Fibroblast of skin of right quadriceps (primary cell): ENCODE data around the gene SLC39A3.

Experiments used
- DNase-seq: peaks from one replicate; pipeline ENCODE4 v3.0.0-alpha.2; 2013

SLC39A3 gene

GRCh38 chr19:2739602-2740313, at the start of gene SLC39A3:
SLC39A3 (minus strand) TSS chr19:2740017; CDS start chr19:2737257, 2,760 bp downstream.
- peak; percentile 99 for DNase-seq

- DNase-seq, result no peak
Measured at GRCh38 chr19:2788237-2788636, 48.4 kb upstream of the SLC39A3 start.

- no peak for DNase-seq
Measured at GRCh38 chr19:2787115-2787514, 47.3 kb upstream of the SLC39A3 start.

GRCh38 chr19:2785244-2785997, 45.6 kb upstream of the SLC39A3 start, which contains the start of gene THOP1:
THOP1 (plus strand) TSS chr19:2785503; CDS start chr19:2785663, 160 bp downstream.
- DNase-seq, result peak; percentile 99

- DNase-seq, result no peak
Measured at GRCh38 chr19:2783781-2784145, 43.9 kb upstream of the SLC39A3 start.

- peak; percentile 98 for DNase-seq
Measured at GRCh38 chr19:2782936-2783780, 43.3 kb upstream of the SLC39A3 start, which contains the start of gene SGTA. SGTA (minus strand) TSS chr19:2783273; CDS start chr19:2769068, 14,205 bp downstream.

- DNase-seq, result no peak
Measured at GRCh38 chr19:2782329-2782935, 42.6 kb upstream of the SLC39A3 start.

GRCh38 chr19:2780284-2780683, 40.5 kb upstream of the SLC39A3 start:
- DNase-seq, result no peak

GRCh38 chr19:2779121-2779740, 39.4 kb upstream of the SLC39A3 start:
- no peak for DNase-seq

- no peak for DNase-seq
Measured at GRCh38 chr19:2777952-2778683, 38.3 kb upstream of the SLC39A3 start.

GRCh38 chr19:2775556-2776430, 36.0 kb upstream of the SLC39A3 start:
- DNase-seq, result no peak

- DNase-seq, result no peak
Measured at GRCh38 chr19:2774953-2775555, 35.2 kb upstream of the SLC39A3 start.

- no peak for DNase-seq
Measured at GRCh38 chr19:2774083-2774679, 34.4 kb upstream of the SLC39A3 start.

- DNase-seq, result no peak
Measured at GRCh38 chr19:2771786-2772674, 32.2 kb upstream of the SLC39A3 start.

- DNase-seq, result peak; percentile 20
Measured at GRCh38 chr19:2770055-2771013, 30.5 kb upstream of the SLC39A3 start.

GRCh38 chr19:2769218-2769617, 29.4 kb upstream of the SLC39A3 start:
- no peak for DNase-seq
